Keratinocyte (primary cell): ENCODE data around the gene CTPS2.

ENCODE experiments used
- CTCF ChIP-seq, 3 experiments: IDR thresholded peaks in 1 of 3; conservative IDR thresholded peaks in 1 of 3; optimal IDR thresholded peaks in 1 of 3; 2 replicates in 2 of 3; 3 replicates in 1 of 3; pipeline versions ENCODE3 to v1.5.1; 2011; ENCODE audit warnings: low read length in 3 of 3, mild to moderate bottlenecking in 3 of 3, moderate library complexity in 2 of 3, control low read depth in 1 of 3, inconsistent platforms in 1 of 3; ENCODE audit not compliant: insufficient read depth in 2 of 3; ENCODE audit errors: extremely low read depth in 1 of 3
- EZH2 ChIP-seq: IDR thresholded peaks from one replicate; pipeline ENCODE4 v1.6.1; 2012; ENCODE audit warnings: inconsistent platforms, mild to moderate bottlenecking, low read length, moderate library complexity

- TF ChIP-seq CTCF (optimal IDR thresholded peaks at IDR 0.05 in 1 of 3, IDR thresholded peaks at IDR 0.05 in 1 of 3, conservative IDR thresholded peaks at IDR 0.05 in 1 of 3; ENCODE audit: extremely low read depth in 1 of 3, insufficient read depth in 2 of 3, low read length in 3 of 3): no peak
- TF ChIP-seq EZH2: no peak
Observed at GRCh38 chrX:16593801-16594200, 118.7 kb downstream of the CTPS2 start.
